ENCODE results near the gene CHD6. TPM values are rescaled to one million over a fixed set of nuclear protein-coding genes. Genes with fewer than 3 reads are reported as not detected.
A peak's percentile ranks its signal among the peaks of the same experiment; 100 is the strongest.

CHD6 gene
- total and polyA plus RNA-seq, 12 donors: 9.2 to 56.8 (median 41.7) TPM

- Histone ChIP-seq H3K9me3 (replicated peaks in 1 of 3) (no peaks in the 10 kb centered on the region), H3K36me3 (replicated peaks in 1 of 2) (no peaks in the 10 kb centered on the region), H3K4me1 (replicated peaks in 1 of 2) (no peaks in the 10 kb centered on the region), H3K27me3 (peaks cover 10% of the 10 kb centered on the region), H3K27ac (no peak overlapping the region), H3K4me3 (no peak overlapping the region)
- no peak for DNase-seq
- WGBS, 4 donors: 79 to 89% (median 87%) methylated on average over 2 to 3 of the region's 3 CpGs
- intact Hi-C loops (cut with DNase I): no loop called here
- TF ChIP-seq POLR2A (IDR thresholded peaks at IDR 0.05) (no peak), CTCF (IDR thresholded peaks at IDR 0.05) (no peak)
Measured at GRCh38 chr20:41367956-41368355, 250.2 kb downstream of the CHD6 start.

- TF ChIP-seq POLR2A (IDR thresholded peaks at IDR 0.05): no peak
- no peak for TF ChIP-seq CTCF (IDR thresholded peaks at IDR 0.05)
- no peaks in the 10 kb centered on the region for H3K9me3 ChIP-seq (replicated peaks in 1 of 3)
- no peak overlapping the region for H3K27ac ChIP-seq
- no peak overlapping the region for H3K4me3 ChIP-seq
- WGBS, 4 donors: 77 to 89% (median 83%) methylated on average over 7 to 13 of the region's 13 CpGs
- DNase-seq: no peak
- intact Hi-C loops (cut with DNase I): no loop called here
- no peaks in the 10 kb centered on the region for H3K36me3 ChIP-seq (replicated peaks in 1 of 2)
- no peaks in the 10 kb centered on the region for H3K4me1 ChIP-seq (replicated peaks in 1 of 2)
- peaks cover 10% of the 10 kb centered on the region for H3K27me3 ChIP-seq
Measured at GRCh38 chr20:41367393-41367695, 250.8 kb downstream of the CHD6 start.

GRCh38 chr20:41366546-41367392 lies 251.4 kb downstream of the CHD6 start, which contains the start of gene EMILIN3:
TSS of gene EMILIN3 (minus strand) at chr20:41366818. CDS start at chr20:41366634, 184 bp downstream.
- Histone ChIP-seq H3K36me3 (replicated peaks in 1 of 2) (no peaks in the 10 kb centered on the region), H3K4me1 (replicated peaks in 1 of 2) (no peaks in the 10 kb centered on the region), H3K9me3 (replicated peaks in 1 of 3) (no peaks in the 10 kb centered on the region), H3K27me3 (peaks cover 10% of the 10 kb centered on the region), H3K27ac (no peak within 1 kb of the TSS), H3K4me3 (peak within 1 kb of the TSS in 1 of 4 donors; percentile 52)
- intact Hi-C loops (cut with DNase I): no loop called here
- no peak for DNase-seq
- WGBS, 4 donors: 9 to 61% (median 20%) methylated on average over 11 to 92 of the region's 93 CpGs
- no peak for TF ChIP-seq POLR2A (IDR thresholded peaks at IDR 0.05)
- no peak for TF ChIP-seq CTCF (IDR thresholded peaks at IDR 0.05)

GRCh38 chr20:41365777-41366545 lies 252.2 kb downstream of the CHD6 start:
- 13 to 70% (median 16%) methylated on average over 7 to 76 of the region's 76 CpGs for WGBS, 4 donors
- Histone ChIP-seq H3K27me3 (peaks cover 10% of the 10 kb centered on the region), H3K4me1 (replicated peaks in 1 of 2) (no peaks in the 10 kb centered on the region), H3K36me3 (replicated peaks in 1 of 2) (no peaks in the 10 kb centered on the region), H3K27ac (no peak overlapping the region), H3K4me3 (peak overlapping the region in 1 of 4 donors; percentile 52), H3K9me3 (replicated peaks in 1 of 3) (no peaks in the 10 kb centered on the region)
- intact Hi-C loops (cut with DNase I): no loop called here
- TF ChIP-seq POLR2A (IDR thresholded peaks at IDR 0.05) (no peak), CTCF (IDR thresholded peaks at IDR 0.05) (no peak)
- no peak for DNase-seq

Data from adrenal gland (tissue), 12 donors.